HEK293 (cell line): Measurements from ENCODE around the gene TIMP2.

Source experiments
- ATF2 ChIP-seq: fragments of 450-650 bp; formaldehyde crosslinking; IDR thresholded peaks from 2 replicates; pipeline ENCODE4 v1.5.1; 2016; ENCODE audit warnings: missing biosample characterization, missing genetic modification characterization, low read depth
- CTCF ChIP-seq: fragments of 450-650 bp; formaldehyde crosslinking; IDR thresholded peaks from 2 replicates; pipeline ENCODE4 v1.5.1; 2016; ENCODE audit warnings: missing biosample characterization, missing genetic modification characterization
- GFI1B ChIP-seq: fragments of 450-650 bp; formaldehyde crosslinking; IDR thresholded peaks from 2 replicates; pipeline ENCODE4 v1.5.1; 2016; ENCODE audit warnings: missing biosample characterization, missing genetic modification characterization
- ZBTB8A ChIP-seq: fragments of 450-650 bp; formaldehyde crosslinking; IDR thresholded peaks from 2 replicates; pipeline ENCODE4 v1.5.1; 2016; ENCODE audit warnings: missing biosample characterization, missing genetic modification characterization
- ZNF121 ChIP-seq: fragments of 450-650 bp; formaldehyde crosslinking; IDR thresholded peaks from 2 replicates; pipeline ENCODE4 v1.5.1; 2016; ENCODE audit warnings: missing biosample characterization, missing genetic modification characterization
- ZNF24 ChIP-seq: fragments of 450-650 bp; formaldehyde crosslinking; IDR thresholded peaks from 2 replicates; pipeline ENCODE4 v1.5.1; 2016; ENCODE audit warnings: missing biosample characterization, missing genetic modification characterization
- ZNF654 ChIP-seq: fragments of 450-650 bp; formaldehyde crosslinking; IDR thresholded peaks from 2 replicates; pipeline ENCODE4 v1.5.1; 2016; ENCODE audit warnings: low read depth, missing biosample characterization, missing genetic modification characterization

GRCh38 chr17:78965491-78965924 is 40.3 kb upstream of the TIMP2 start:
- TF ChIP-seq ZNF121 (tag by site-specific recombination) (no peak), CTCF (tag by site-specific recombination) (no peak), ATF2 (tag by site-specific recombination) (no peak), ZNF654 (no peak), ZBTB8A (no peak), GFI1B (tag by site-specific recombination) (no peak), ZNF24 (tag by site-specific recombination) (no peak)
